Activated T-helper 17 cell treated with anti-CD3 and anti-CD28 coated beads, Interleukin-2, amount 50 U/mL, for 72 hours (primary cell): ENCODE results near the gene ATP8B2. TPM values are rescaled to one million over a fixed set of nuclear protein-coding genes. Genes with fewer than 3 reads are reported as not detected.
"Not testable (repeated sequence)": the region's sequence is repeated elsewhere in the genome, so short reads cannot be mapped to it uniquely, and the experiment has no call there.

Experiments used
- ATAC-seq: fragments of 150-1000 bp; cut with Tn5 transposase; replicated peaks from 2 replicates; pipeline ENCODE4 v1.10.0; 2021; ENCODE audit warnings: mild to moderate bottlenecking, moderate library complexity
- H3K27ac Mint-ChIP-seq: one replicate; pipeline ENCODE4 v1.8.0; 2022; ENCODE audit warnings: mixed read lengths
- H3K27me3 Mint-ChIP-seq: one replicate; pipeline ENCODE4 v1.8.0; 2022; ENCODE audit warnings: mixed read lengths
- H3K36me3 Mint-ChIP-seq: one replicate; pipeline ENCODE4 v1.8.0; 2022; ENCODE audit warnings: low read depth, mild to moderate bottlenecking, mixed read lengths
- H3K4me1 Mint-ChIP-seq: one replicate; pipeline ENCODE4 v1.8.0; 2022; ENCODE audit warnings: mixed read lengths
- H3K4me3 Mint-ChIP-seq: one replicate; pipeline ENCODE4 v1.8.0; 2022; ENCODE audit warnings: mild to moderate bottlenecking, mixed read lengths
- H3K9me3 Mint-ChIP-seq: one replicate; pipeline ENCODE4 v1.8.0; 2022; ENCODE audit warnings: mixed read lengths
- total RNA-seq, 2 donors: library from RNA; stranded (reverse); gene quantifications; one replicate each; pipeline ENCODE4 v1.2.3, GENCODE V29; 2022

ATP8B2 gene
- total RNA-seq, 2 donors from 2014 or later: 64.3 to 69.0 TPM

DNA sequence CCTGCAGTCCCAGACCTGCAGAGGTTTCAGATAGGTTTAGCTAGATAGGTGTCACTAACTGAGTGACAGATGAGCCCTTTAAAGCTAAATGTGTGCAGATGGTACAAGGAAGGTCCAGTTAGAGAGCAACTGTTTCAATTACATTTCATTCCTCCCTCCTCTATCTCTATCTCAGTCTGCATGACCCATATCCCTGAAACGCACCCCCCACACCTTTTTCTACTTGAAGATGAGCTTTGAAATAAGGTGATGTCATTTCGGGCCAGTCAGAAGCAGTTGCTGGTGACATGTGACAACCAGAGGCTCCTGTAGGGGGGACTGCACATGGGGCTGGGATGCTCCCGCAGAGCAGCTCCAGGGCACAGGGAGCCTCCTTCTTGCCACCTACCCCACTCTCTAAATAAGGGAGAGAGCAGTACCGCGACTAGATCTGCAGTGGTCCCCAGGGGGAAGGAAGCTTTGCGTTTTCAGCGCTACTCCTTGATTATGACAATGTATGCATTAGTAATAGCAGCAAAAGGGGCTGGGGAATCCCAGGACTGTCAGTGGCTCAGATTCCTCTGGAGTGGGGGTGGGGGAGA is 4.3 kb downstream of the ATP8B2 start:
- no peaks in the 10 kb centered on the region for H3K27me3 Mint-ChIP-seq
- H3K36me3 Mint-ChIP-seq: peaks cover 65% of the 10 kb centered on the region
- H3K4me3 Mint-ChIP-seq: peak overlapping the region; percentile 88
- H3K9me3 Mint-ChIP-seq: no peaks in the 10 kb centered on the region
- peak overlapping the region; percentile 88 for H3K27ac Mint-ChIP-seq
- H3K4me1 Mint-ChIP-seq: peaks cover 46% of the 10 kb centered on the region
- no peak for ATAC-seq

DNA sequence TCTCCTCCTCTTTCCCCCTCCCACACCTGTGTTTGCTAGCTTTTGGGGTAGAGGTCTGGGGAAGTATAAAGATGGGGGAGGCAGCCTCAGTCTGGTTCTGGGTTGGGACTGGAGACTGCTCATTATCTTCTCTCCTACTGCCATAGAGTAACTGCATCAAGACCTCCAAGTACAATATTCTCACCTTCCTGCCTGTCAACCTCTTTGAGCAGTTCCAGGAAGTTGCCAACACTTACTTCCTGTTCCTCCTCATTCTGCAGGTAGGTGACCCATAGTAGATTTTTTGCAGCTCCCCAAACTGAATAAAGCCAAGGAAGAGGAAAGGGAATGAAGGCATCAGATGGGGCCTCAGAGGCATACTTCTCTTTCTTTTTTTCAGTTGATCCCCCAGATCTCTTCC is 5.3 kb downstream of the ATP8B2 start:
- Mint-ChIP-seq H3K27ac (peak overlapping the region; percentile 66), H3K4me3 (peak overlapping the region; percentile 88), H3K36me3 (peaks cover 75% of the 10 kb centered on the region), H3K27me3 (no peaks in the 10 kb centered on the region), H3K4me1 (peaks cover 52% of the 10 kb centered on the region), H3K9me3 (no peaks in the 10 kb centered on the region)
- no peak for ATAC-seq

DNA sequence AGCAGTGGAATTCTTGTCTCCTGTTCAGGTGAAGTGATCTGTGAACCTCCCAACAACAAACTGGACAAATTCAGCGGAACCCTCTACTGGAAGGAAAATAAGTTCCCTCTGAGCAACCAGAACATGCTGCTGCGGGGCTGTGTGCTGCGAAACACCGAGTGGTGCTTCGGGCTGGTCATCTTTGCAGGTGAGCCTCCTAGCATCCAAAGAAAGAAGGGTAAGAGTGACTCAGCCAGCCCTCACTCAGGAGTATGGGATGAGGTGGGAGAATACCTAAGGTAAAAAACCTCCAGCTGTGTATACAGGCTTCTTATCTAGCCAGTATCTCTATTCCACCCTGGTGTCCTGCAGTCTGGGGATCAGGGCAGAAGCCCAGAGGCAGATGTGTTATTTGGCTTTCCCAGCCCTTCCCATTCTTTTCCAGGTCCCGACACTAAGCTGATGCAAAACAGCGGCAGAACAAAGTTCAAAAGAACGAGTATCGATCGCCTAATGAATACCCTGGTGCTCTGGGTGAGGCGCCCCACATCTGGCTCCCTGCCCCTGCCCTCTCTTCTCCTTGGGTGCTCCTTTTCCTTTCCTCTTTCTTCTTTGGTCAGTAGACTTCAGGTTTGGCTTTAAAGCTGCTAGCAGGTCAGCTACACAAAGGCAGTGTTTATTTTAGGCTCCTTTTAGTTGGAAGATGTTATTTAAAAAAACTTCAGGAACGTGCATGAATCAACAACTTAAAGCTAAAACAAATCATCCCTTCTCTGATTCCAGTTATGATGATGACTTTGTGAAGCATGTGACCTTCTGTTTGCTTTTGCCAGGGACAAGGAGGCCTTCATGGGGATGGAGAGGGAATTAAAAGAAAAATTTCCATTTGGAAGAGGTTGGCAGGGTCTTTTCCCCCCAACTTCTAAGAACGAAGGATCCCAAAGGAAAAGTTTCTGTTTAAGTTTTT is 9.0 kb downstream of the ATP8B2 start:
- H3K27me3 Mint-ChIP-seq: no peaks in the 10 kb centered on the region
- peak overlapping the region; percentile 49 for H3K4me3 Mint-ChIP-seq
- no peak for ATAC-seq
- H3K27ac Mint-ChIP-seq: peak overlapping the region; percentile 80
- H3K4me1 Mint-ChIP-seq: peaks cover 56% of the 10 kb centered on the region
- H3K9me3 Mint-ChIP-seq: no peaks in the 10 kb centered on the region
- H3K36me3 Mint-ChIP-seq: peaks cover 100% of the 10 kb centered on the region

DNA sequence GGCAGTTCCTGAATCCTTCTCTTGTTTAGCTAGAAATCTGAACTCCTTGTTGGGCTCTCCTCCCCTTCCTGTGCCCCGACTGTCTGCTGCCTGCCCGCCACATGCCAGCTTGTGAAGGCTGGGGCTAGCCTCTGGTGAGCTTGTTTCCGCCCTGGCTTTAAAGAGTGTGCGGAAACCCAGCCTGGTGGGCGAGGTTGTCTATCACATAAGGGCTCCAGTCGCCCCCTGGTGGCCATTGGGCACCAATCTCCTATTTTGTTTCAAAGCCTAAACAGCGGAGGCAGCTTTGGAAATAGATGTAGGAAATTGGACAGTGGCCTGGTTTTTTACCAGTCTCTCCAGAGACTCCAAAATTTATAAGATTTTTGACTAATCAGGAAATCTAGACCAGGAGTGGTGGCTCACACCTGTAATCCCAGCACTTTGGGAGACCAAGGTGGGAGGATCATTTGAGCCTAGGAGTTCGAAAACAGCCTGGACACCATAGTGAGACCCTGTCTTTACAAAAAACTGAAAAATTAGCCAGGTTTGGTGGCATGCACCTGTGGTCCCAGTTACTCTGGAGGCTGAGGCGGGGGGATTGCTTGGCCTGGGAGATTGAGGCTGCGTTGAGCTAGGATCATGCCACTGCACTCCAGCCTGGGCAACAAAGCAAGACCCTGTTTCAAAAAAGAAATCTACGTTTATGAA is 9.8 kb downstream of the ATP8B2 start:
- Mint-ChIP-seq H3K4me3 (peak overlapping the region; percentile 49), H3K36me3 (peaks cover 100% of the 10 kb centered on the region), H3K4me1 (peaks cover 53% of the 10 kb centered on the region)

GRCh38 chr1:154337253-154337894 is 12.0 kb downstream of the ATP8B2 start:
- ATAC-seq: no peak
- Mint-ChIP-seq H3K27ac (peak overlapping the region; percentile 93), H3K27me3 (no peaks in the 10 kb centered on the region), H3K9me3 (no peaks in the 10 kb centered on the region), H3K4me1 (peaks cover 50% of the 10 kb centered on the region), H3K4me3 (peak overlapping the region; percentile 65), H3K36me3 (peaks cover 100% of the 10 kb centered on the region)

More for the DNA sequence above, 9.8 kb downstream of the ATP8B2 start:
- ATAC-seq: peak; percentile 97
- H3K27me3 Mint-ChIP-seq: no peaks in the 10 kb centered on the region
- H3K9me3 Mint-ChIP-seq: no peaks in the 10 kb centered on the region
- H3K27ac Mint-ChIP-seq: peak overlapping the region; percentile 80

DNA sequence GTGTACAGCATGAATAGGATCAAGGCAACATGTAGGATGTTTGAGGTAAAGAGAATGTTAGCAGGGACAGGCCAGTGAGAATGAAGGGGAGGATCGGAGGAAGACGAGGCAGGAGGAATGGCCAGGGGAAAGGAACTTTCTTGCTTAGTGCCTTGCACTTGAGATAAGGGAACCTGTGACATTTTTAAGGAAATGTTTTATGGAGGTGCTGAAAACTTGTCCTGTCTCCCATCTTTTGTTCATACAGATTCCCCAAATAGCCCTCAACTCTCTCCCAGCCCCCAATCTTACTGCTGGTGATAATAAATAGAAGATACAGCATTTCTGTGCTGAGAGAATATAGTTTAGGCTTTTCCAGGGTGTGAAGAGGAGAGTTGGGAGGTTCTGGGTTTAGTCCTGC is 13.6 kb downstream of the ATP8B2 start:
- H3K9me3 Mint-ChIP-seq: no peaks in the 10 kb centered on the region
- peaks cover 65% of the 10 kb centered on the region for H3K4me1 Mint-ChIP-seq
- H3K27me3 Mint-ChIP-seq: no peaks in the 10 kb centered on the region
- peaks cover 100% of the 10 kb centered on the region for H3K36me3 Mint-ChIP-seq
- H3K27ac Mint-ChIP-seq: peak overlapping the region; percentile 93
- peak overlapping the region; percentile 65 for H3K4me3 Mint-ChIP-seq
- ATAC-seq: no peak

GRCh38 chr1:154341366-154341765 is 16.0 kb downstream of the ATP8B2 start:
- Mint-ChIP-seq H3K27ac (peak overlapping the region; percentile 93), H3K4me3 (peak overlapping the region; percentile 84), H3K4me1 (peaks cover 73% of the 10 kb centered on the region), H3K36me3 (peaks cover 100% of the 10 kb centered on the region)
- not testable (repeated sequence) for H3K9me3 Mint-ChIP-seq, ATAC-seq, H3K27me3 Mint-ChIP-seq

GRCh38 chr1:154342132-154342531 is 16.8 kb downstream of the ATP8B2 start:
- peaks cover 100% of the 10 kb centered on the region for H3K36me3 Mint-ChIP-seq
- peaks cover 75% of the 10 kb centered on the region for H3K4me1 Mint-ChIP-seq
- peak; percentile 56 for ATAC-seq
- H3K27ac Mint-ChIP-seq: peak overlapping the region; percentile 93
- no peaks in the 10 kb centered on the region for H3K9me3 Mint-ChIP-seq
- H3K4me3 Mint-ChIP-seq: peak overlapping the region; percentile 84
- no peaks in the 10 kb centered on the region for H3K27me3 Mint-ChIP-seq

DNA sequence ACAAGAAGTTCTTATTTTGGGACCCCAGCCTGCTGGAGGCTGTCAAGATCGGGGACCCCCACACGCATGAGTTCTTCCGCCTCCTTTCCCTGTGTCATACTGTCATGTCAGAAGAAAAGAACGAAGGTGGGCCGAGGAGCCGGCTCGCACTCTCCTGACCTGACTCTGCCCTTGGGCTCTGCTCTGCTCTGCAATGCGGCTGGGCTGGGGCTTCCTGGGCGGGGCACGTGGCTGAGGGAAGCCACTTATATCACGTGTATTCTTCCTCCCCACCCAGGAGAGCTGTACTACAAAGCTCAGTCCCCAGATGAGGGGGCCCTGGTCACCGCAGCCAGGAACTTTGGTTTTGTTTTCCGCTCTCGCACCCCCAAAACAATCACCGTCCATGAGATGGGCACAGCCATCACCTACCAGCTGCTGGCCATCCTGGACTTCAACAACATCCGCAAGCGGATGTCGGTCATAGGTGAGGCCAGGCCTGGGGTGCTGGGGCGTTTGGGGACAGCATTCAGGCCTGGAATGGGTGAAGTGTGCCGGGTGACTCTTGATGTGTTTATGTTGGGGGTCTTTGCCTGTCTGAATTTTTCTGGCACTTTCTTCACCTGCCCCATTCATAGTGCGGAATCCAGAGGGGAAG is 17.6 kb downstream of the ATP8B2 start:
- Mint-ChIP-seq H3K9me3 (no peaks in the 10 kb centered on the region), H3K27me3 (no peaks in the 10 kb centered on the region), H3K4me3 (peak overlapping the region; percentile 84), H3K4me1 (peaks cover 71% of the 10 kb centered on the region), H3K27ac (peak overlapping the region; percentile 93), H3K36me3 (peaks cover 100% of the 10 kb centered on the region)
- ATAC-seq: peak; percentile 87

DNA sequence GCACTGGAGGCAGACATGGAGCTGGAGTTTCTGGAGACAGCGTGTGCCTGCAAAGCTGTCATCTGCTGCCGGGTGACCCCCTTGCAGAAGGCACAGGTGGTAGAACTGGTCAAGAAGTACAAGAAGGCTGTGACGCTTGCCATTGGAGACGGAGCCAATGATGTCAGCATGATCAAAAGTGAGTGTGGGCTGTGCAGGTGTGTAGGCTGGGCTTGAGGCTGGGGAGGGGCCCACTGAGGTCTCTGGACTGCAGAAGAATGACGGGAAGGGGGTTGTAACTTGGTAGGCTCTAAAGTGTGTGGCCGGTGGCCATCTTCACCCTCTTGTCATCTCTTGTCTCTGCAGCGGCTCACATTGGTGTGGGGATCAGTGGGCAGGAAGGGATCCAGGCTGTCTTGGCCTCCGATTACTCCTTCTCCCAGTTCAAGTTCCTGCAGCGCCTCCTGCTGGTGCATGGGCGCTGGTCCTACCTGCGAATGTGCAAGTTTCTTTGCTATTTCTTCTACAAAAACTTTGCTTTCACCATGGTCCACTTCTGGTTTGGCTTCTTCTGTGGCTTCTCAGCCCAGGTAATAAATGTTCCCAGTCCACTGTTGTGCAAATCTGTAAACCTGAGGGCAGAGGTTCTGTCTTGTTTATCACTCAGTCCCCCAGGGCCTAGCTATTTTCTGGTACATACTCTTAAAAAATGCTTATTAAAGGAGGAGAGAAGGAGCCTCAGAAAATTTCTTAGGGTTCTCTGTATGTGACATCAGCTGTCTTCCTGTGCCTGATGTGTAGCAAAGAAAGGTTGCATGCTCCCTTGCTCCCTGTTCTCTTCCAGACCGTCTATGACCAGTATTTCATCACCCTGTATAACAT is 19.9 kb downstream of the ATP8B2 start:
- Mint-ChIP-seq H3K36me3 (peaks cover 100% of the 10 kb centered on the region), H3K4me1 (peaks cover 58% of the 10 kb centered on the region), H3K27ac (peak overlapping the region; percentile 83), H3K4me3 (peak overlapping the region; percentile 84), H3K9me3 (no peaks in the 10 kb centered on the region), H3K27me3 (no peaks in the 10 kb centered on the region)
- ATAC-seq: peak; percentile 51

GRCh38 chr1:154346276-154346917 is 21.1 kb downstream of the ATP8B2 start:
- Mint-ChIP-seq H3K4me1 (peaks cover 51% of the 10 kb centered on the region), H3K27me3 (no peaks in the 10 kb centered on the region), H3K27ac (peak overlapping the region; percentile 83), H3K4me3 (peak overlapping the region; percentile 84), H3K9me3 (no peaks in the 10 kb centered on the region), H3K36me3 (peaks cover 97% of the 10 kb centered on the region)
- no peak for ATAC-seq

GRCh38 chr1:154347961-154348360 is 22.6 kb downstream of the ATP8B2 start:
- Mint-ChIP-seq H3K36me3 (peaks cover 90% of the 10 kb centered on the region), H3K27me3 (no peaks in the 10 kb centered on the region), H3K9me3 (no peaks in the 10 kb centered on the region), H3K27ac (peak overlapping the region; percentile 79), H3K4me1 (peaks cover 46% of the 10 kb centered on the region), H3K4me3 (no peak overlapping the region)
- no peak for ATAC-seq
